HepG2 (cell line): Measurements from ENCODE around the gene PJA2. TPM values are rescaled to one million over a fixed set of nuclear protein-coding genes. Genes with fewer than 3 reads are reported as not detected.
A peak's percentile ranks its signal among the peaks of the same experiment; 100 is the strongest.

Source experiments
- CHD4 ChIP-seq: fragments of 200-600 bp; sonication (generic); IDR thresholded peaks from 2 replicates; pipeline ENCODE4 v1.7.0; 2017; ENCODE audit warnings: mild to moderate bottlenecking, low read length, borderline replicate concordance
- EZH2 ChIP-seq: conservative IDR thresholded peaks from 2 replicates; pipeline ENCODE4 v1.6.1; 2012; ENCODE audit warnings: mild to moderate bottlenecking, low read depth, low read length, moderate library complexity
- GATAD2A ChIP-seq: IDR thresholded peaks from 2 replicates; pipeline ENCODE4 v1.6.1; 2016
- RNF219 ChIP-seq: sonication (generic); formaldehyde crosslinking; IDR thresholded peaks from 2 replicates; pipeline ENCODE4 v1.5.0; 2020; ENCODE audit warnings: mild to moderate bottlenecking, missing genetic modification reagents
- SIX4 ChIP-seq: sonication (generic); formaldehyde crosslinking; IDR thresholded peaks from 2 replicates; pipeline ENCODE4 v1.4.0; 2020; ENCODE audit warnings: missing genetic modification reagents
- SMC3 ChIP-seq: IDR thresholded peaks from 2 replicates; pipeline ENCODE4 v1.6.1; 2011; ENCODE audit warnings: low read length, improper control_type of control experiment
- SYNCRIP ChIP-seq: fragments of 200-400 bp; formaldehyde crosslinking; IDR thresholded peaks from 2 replicates; pipeline ENCODE4 v1.6.1; 2018; ENCODE audit warnings: mild to moderate bottlenecking, low read depth, low read length; ENCODE audit not compliant: insufficient read depth
- TSC22D2 ChIP-seq: sonication (generic); formaldehyde crosslinking; IDR thresholded peaks from 2 replicates; pipeline ENCODE4 v1.5.1; 2020; ENCODE audit warnings: missing genetic modification reagents, mild to moderate bottlenecking, borderline replicate concordance
- ZBTB33 ChIP-seq: sonication (generic); formaldehyde crosslinking; IDR thresholded peaks from 2 replicates; pipeline ENCODE4 v1.4.0; 2020; ENCODE audit warnings: missing genetic modification reagents
- ZBTB7A ChIP-seq: sonication (generic); formaldehyde crosslinking; IDR thresholded peaks from 2 replicates; pipeline ENCODE4 v1.8.0; 2022; ENCODE audit warnings: mild to moderate bottlenecking, missing genetic modification reagents
- ZNF17 ChIP-seq: sonication (generic); formaldehyde crosslinking; IDR thresholded peaks from 2 replicates; pipeline ENCODE4 v1.5.0; 2020; ENCODE audit warnings: mild to moderate bottlenecking, missing genetic modification reagents
- ZNF225 ChIP-seq: sonication (generic); formaldehyde crosslinking; IDR thresholded peaks from 2 replicates; pipeline ENCODE4 v1.4.0; 2020; ENCODE audit warnings: mild to moderate bottlenecking, missing genetic modification reagents
- ZNF263 ChIP-seq: sonication (generic); formaldehyde crosslinking; IDR thresholded peaks from 2 replicates; pipeline ENCODE4 v1.4.0; 2020; ENCODE audit warnings: missing genetic modification reagents
- ZNF318 ChIP-seq: sonication (generic); formaldehyde crosslinking; IDR thresholded peaks from 2 replicates; pipeline ENCODE4 v1.4.0; 2020; ENCODE audit warnings: mild to moderate bottlenecking, missing genetic modification reagents
- ZNF431 ChIP-seq: sonication (generic); formaldehyde crosslinking; IDR thresholded peaks from 2 replicates; pipeline ENCODE4 v1.9.0; 2022; ENCODE audit warnings: missing genetic modification reagents, low read depth, mild to moderate bottlenecking, borderline replicate concordance
- ZNF441 ChIP-seq: sonication (generic); formaldehyde crosslinking; IDR thresholded peaks from 2 replicates; pipeline ENCODE4 v1.7.0; 2021; ENCODE audit warnings: missing genetic modification reagents, borderline replicate concordance
- ZNF460 ChIP-seq: sonication (generic); formaldehyde crosslinking; IDR thresholded peaks from 2 replicates; pipeline ENCODE4 v1.5.1; 2020; ENCODE audit warnings: missing genetic modification reagents, mild to moderate bottlenecking, borderline replicate concordance
- ZNF780A ChIP-seq: sonication (generic); formaldehyde crosslinking; IDR thresholded peaks from 2 replicates; pipeline ENCODE4 v1.8.0; 2022; ENCODE audit warnings: mild to moderate bottlenecking, missing genetic modification reagents, moderate library complexity
- ZNF850 ChIP-seq: sonication (generic); formaldehyde crosslinking; conservative IDR thresholded peaks from 2 replicates; pipeline ENCODE4 v1.9.0; 2021; ENCODE audit warnings: mild to moderate bottlenecking, missing genetic modification reagents
- polyA plus RNA-seq, 8 experiments: library from polyadenylated mRNA; depleted of rRNA in 3 of 8; stranded (reverse) in 7 of 8; unstranded in 1 of 8; fragments of >200 nt; fragmentation: Illumina TruSeq in 4 of 8; extraction: Trizol in 4 of 8; gene quantifications; 2 replicates each; pipeline versions ENCODE4 v1.2.1 to v1.2.3, GENCODE V29; 2011 to 2016; ENCODE audit warnings: low read depth in 4 of 8, missing spikeins in 1 of 8, mixed read lengths in 1 of 8; ENCODE audit not compliant: insufficient read depth in 1 of 8
- total RNA-seq, 5 experiments: library from RNA; depleted of rRNA; stranded (reverse); fragments of >200 nt; fragmentation: Illumina TruSeq; extraction: Trizol; gene quantifications; 2 replicates each; pipeline ENCODE4 v1.2.3, GENCODE V29; 2016; ENCODE audit warnings: low read depth in 1 of 5

PJA2 gene
- total and polyA plus RNA-seq, 2 of the 13 experiments (the other 11 are each of a cell fraction or from before 2014, with no cell fraction given), result 39.4 to 41.4 TPM

- no peak for TF ChIP-seq ZNF318 (CRISPR knock-in tag)
- TF ChIP-seq ZNF263 (CRISPR knock-in tag), result no peak
- TF ChIP-seq SIX4, result peak; percentile 42; the same call in 1 of the 2 replicates
- TF ChIP-seq ZBTB33, result no peak
- no peak for TF ChIP-seq RNF219 (CRISPR knock-in tag)
- no peak for TF ChIP-seq ZNF17 (CRISPR knock-in tag)
- no peak for TF ChIP-seq ZNF850 (CRISPR knock-in tag)
- no peak for TF ChIP-seq SMC3
- TF ChIP-seq GATAD2A, result peak; percentile 59; the same call in 1 of the 2 replicates
- no peak for TF ChIP-seq ZNF780A (CRISPR knock-in tag)
- 0 out of 2 replicates have a peak, but pooled peaks have one; percentile 43 for TF ChIP-seq ZNF431 (CRISPR knock-in tag)
- TF ChIP-seq ZNF441, result no peak
- no peak for TF ChIP-seq ZNF460
- TF ChIP-seq CHD4, result no peak
- peak; percentile 44; the same call in 1 of the 2 replicates for TF ChIP-seq ZBTB7A (CRISPR knock-in tag)
- TF ChIP-seq EZH2, result no peak
- TF ChIP-seq SYNCRIP, result no peak
- TF ChIP-seq TSC22D2 (CRISPR knock-in tag), result 0 out of 2 replicates have a peak, but pooled peaks have one; percentile 26
- TF ChIP-seq ZNF225, result no peak
Measured at GRCh38 chr5:109409844-109410388, at the start of gene PJA2 (continued).
